ENCODE measurements around the gene SRP14. TPM values are rescaled to one million over a fixed set of nuclear protein-coding genes. Genes with fewer than 3 reads are reported as not detected.

The SRP14 gene
- total RNA-seq, 1 experiment from 2014 or later = 200 TPM

- Histone ChIP-seq H3K9me3 (ENCODE audit: control insufficient read depth, low read depth, low read length) (no peaks in the 10 kb centered on the region), H3K4ac (ENCODE audit: low read depth, low read length) (no peak overlapping the region), H3K4me1 (ENCODE audit: insufficient read depth, low read length) (peaks cover 7% of the 10 kb centered on the region; the same call in 1 of the 2 replicates), H2BK15ac (ENCODE audit: low read depth, low read length) (no peak overlapping the region), H3K23me2 (ENCODE audit: insufficient read length, low read depth, low read length, poor library complexity, severe bottlenecking) (peaks cover 3% of the 10 kb centered on the region), H3K27me3 (ENCODE audit: insufficient read depth, low read length) (no peaks in the 10 kb centered on the region), H3K14ac (ENCODE audit: insufficient read depth, low read length) (no peak overlapping the region), H2BK120ac (ENCODE audit: low read depth, low read length, poor library complexity, severe bottlenecking) (no peak overlapping the region), H2BK20ac (ENCODE audit: low read depth, low read length, poor library complexity, severe bottlenecking) (no peak overlapping the region), H4K8ac (replicated peaks; ENCODE audit: insufficient read length, low read depth, low read length) (no peak overlapping the region), H4K5ac (ENCODE audit: insufficient read length, low read depth, low read length) (no peak overlapping the region), H3K79me1 (ENCODE audit: insufficient read depth, low read depth, low read length, poor library complexity, severe bottlenecking) (no peaks in the 10 kb centered on the region), H3K56ac (ENCODE audit: insufficient read length, low read depth, low read length) (no peak overlapping the region), H4K20me1 (ENCODE audit: control insufficient read depth, insufficient read depth, insufficient read length) (no peaks in the 10 kb centered on the region), H2BK12ac (ENCODE audit: insufficient read length, low read depth, low read length) (no peak overlapping the region), H3K18ac (ENCODE audit: insufficient read length, low read depth, low read length) (no peak overlapping the region), H3K27ac (ENCODE audit: insufficient read length, low read depth, low read length) (no peak overlapping the region), H2AFZ (ENCODE audit: low read length) (no peak overlapping the region), H3K79me2 (ENCODE audit: insufficient read depth, low read length) (no peaks in the 10 kb centered on the region), H3K23ac (ENCODE audit: insufficient read length, low read depth, low read length) (no peak overlapping the region), H3T11ph (ENCODE audit: low read length) (no peak overlapping the region), H4K91ac (ENCODE audit: insufficient read length, low read depth, low read length) (no peak overlapping the region), H2AK5ac (ENCODE audit: insufficient read length, low read length) (no peak overlapping the region), H3K4me2 (ENCODE audit: insufficient read depth, insufficient read length, low read length) (no peak overlapping the region), H3K9ac (ENCODE audit: extremely low read depth, insufficient read length, low read length) (no peak overlapping the region), H2BK5ac (ENCODE audit: insufficient read length, low read length) (no peak overlapping the region)
- DNase-seq = no peak
- no peak for TF ChIP-seq CTCF (conservative IDR thresholded peaks at IDR 0.05)
- Mint-ChIP-seq H3K9me3 (no peaks in the 10 kb centered on the region; a peak in 1 of 5 replicates), H3K4me3 (no peak overlapping the region), H3K36me3 (ENCODE audit: insufficient read depth in 1 of 3, low read depth in 3 of 3) (no peaks in the 10 kb centered on the region; a peak in 2 of 7 replicates), H3K4me1 (peaks cover 43 to 44% of the 10 kb centered on the region in 2 experiments), H3K27ac (no peak overlapping the region), H3K27me3 (ENCODE audit: low read depth) (no peaks in the 10 kb centered on the region)
- no CpG with 5 or more reads among the region's 5 CpGs for WGBS (ENCODE audit: extremely low coverage, insufficient read length, low lambda C conversion rate)
Observed at GRCh38 chr15:40046721-40047414, 7.9 kb upstream of the SRP14 start.
